HepG2 (cell line): ENCODE results near the gene KRT12. TPM values are rescaled to one million over a fixed set of nuclear protein-coding genes. Genes with fewer than 3 reads are reported as not detected.
A peak's percentile ranks its signal among the peaks of the same experiment; 100 is the strongest.

Experiments used
- ADNP ChIP-seq: sonication (generic); formaldehyde crosslinking; IDR thresholded peaks from 2 replicates; pipeline ENCODE4 v1.4.0; 2020; ENCODE audit warnings: missing genetic modification reagents
- CERS6 ChIP-seq: sonication (generic); formaldehyde crosslinking; IDR thresholded peaks from 2 replicates; pipeline ENCODE4 v1.5.0; 2020; ENCODE audit warnings: missing genetic modification reagents
- DMAP1 ChIP-seq: IDR thresholded peaks from 2 replicates; pipeline ENCODE4 v1.6.1; 2016
- DPF2 ChIP-seq: sonication (generic); formaldehyde crosslinking; IDR thresholded peaks from 2 replicates; pipeline ENCODE4 v1.4.0; 2020; ENCODE audit warnings: mild to moderate bottlenecking, low read depth, missing genetic modification reagents, borderline replicate concordance
- ETV6 ChIP-seq: sonication (generic); formaldehyde crosslinking; conservative IDR thresholded peaks from 2 replicates; pipeline ENCODE4 v1.4.0; 2020; ENCODE audit warnings: missing genetic modification reagents
- GTF3A ChIP-seq: sonication (generic); formaldehyde crosslinking; conservative IDR thresholded peaks from 2 replicates; pipeline ENCODE4 v1.4.0; 2020; ENCODE audit warnings: mild to moderate bottlenecking, missing genetic modification reagents
- GZF1 ChIP-seq: sonication (generic); formaldehyde crosslinking; IDR thresholded peaks from 2 replicates; pipeline ENCODE4 v1.5.1; 2020; ENCODE audit warnings: mild to moderate bottlenecking, missing genetic modification reagents
- IKZF4 ChIP-seq: sonication (generic); formaldehyde crosslinking; IDR thresholded peaks from 2 replicates; pipeline ENCODE4 v1.5.1; 2020; ENCODE audit warnings: borderline replicate concordance, mild to moderate bottlenecking, low read depth, missing genetic modification reagents; ENCODE audit errors: not compliant biosample characterization
- ISX ChIP-seq: sonication (generic); formaldehyde crosslinking; conservative IDR thresholded peaks from 2 replicates; pipeline ENCODE4 v1.5.0; 2020; ENCODE audit warnings: missing genetic modification reagents
- JUND ChIP-seq: sonication (generic); formaldehyde crosslinking; IDR thresholded peaks from 2 replicates; pipeline ENCODE4 v1.8.0; 2022; ENCODE audit warnings: mild to moderate bottlenecking, missing genetic modification reagents
- MLX ChIP-seq: IDR thresholded peaks from 2 replicates; pipeline ENCODE4 v1.6.1; 2016
- MTA3 ChIP-seq: sonication (generic); formaldehyde crosslinking; IDR thresholded peaks from 2 replicates; pipeline ENCODE4 v1.4.0; 2020; ENCODE audit warnings: missing genetic modification reagents
- NFRKB ChIP-seq: fragments of 450-650 bp; IDR thresholded peaks from 2 replicates; pipeline ENCODE4 v1.6.1; 2017
- ONECUT2 ChIP-seq: sonication (generic); formaldehyde crosslinking; IDR thresholded peaks from 2 replicates; pipeline ENCODE4 v1.4.0; 2020; ENCODE audit warnings: missing genetic modification reagents
- RFXANK ChIP-seq: IDR thresholded peaks from 2 replicates; pipeline ENCODE4 v1.6.1; 2016
- SP5 ChIP-seq: IDR thresholded peaks from 2 replicates; pipeline ENCODE4 v1.6.1; 2016; ENCODE audit warnings: low read depth, borderline replicate concordance
- TFDP1 ChIP-seq: IDR thresholded peaks from 2 replicates; pipeline ENCODE4 v1.6.1; 2016; ENCODE audit warnings: missing compliant biosample characterization, missing genetic modification reagents, borderline replicate concordance
- TRIM24 ChIP-seq: sonication (generic); formaldehyde crosslinking; IDR thresholded peaks from 2 replicates; pipeline ENCODE4 v1.8.0; 2022; ENCODE audit warnings: mild to moderate bottlenecking, missing genetic modification reagents
- WIZ ChIP-seq: sonication (generic); formaldehyde crosslinking; IDR thresholded peaks from 2 replicates; pipeline ENCODE4 v1.5.1; 2020; ENCODE audit warnings: mild to moderate bottlenecking, missing genetic modification reagents
- ZBTB14 ChIP-seq: sonication (generic); formaldehyde crosslinking; IDR thresholded peaks from 2 replicates; pipeline ENCODE4 v1.4.0; 2020; ENCODE audit warnings: missing genetic modification reagents
- ZBTB20 ChIP-seq: sonication (generic); formaldehyde crosslinking; IDR thresholded peaks from 2 replicates; pipeline ENCODE4 v1.8.1; 2023; ENCODE audit warnings: missing genetic modification reagents, low read depth, mild to moderate bottlenecking, borderline replicate concordance
- ZBTB39 ChIP-seq: sonication (generic); formaldehyde crosslinking; IDR thresholded peaks from 2 replicates; pipeline ENCODE4 v1.5.0; 2020; ENCODE audit warnings: missing genetic modification reagents
- ZFP36L1 ChIP-seq: sonication (generic); formaldehyde crosslinking; IDR thresholded peaks from 2 replicates; pipeline ENCODE4 v1.8.0; 2022; ENCODE audit warnings: mild to moderate bottlenecking, missing genetic modification reagents, moderate library complexity
- ZNF605 ChIP-seq: sonication (generic); formaldehyde crosslinking; IDR thresholded peaks from 2 replicates; pipeline ENCODE4 v1.8.0; 2022; ENCODE audit warnings: mild to moderate bottlenecking, missing genetic modification reagents
- ZNF772 ChIP-seq: sonication (generic); formaldehyde crosslinking; IDR thresholded peaks from 2 replicates; pipeline ENCODE4 v1.5.0; 2020; ENCODE audit warnings: mild to moderate bottlenecking, missing genetic modification reagents
- ZSCAN29 ChIP-seq: sonication (generic); formaldehyde crosslinking; conservative IDR thresholded peaks from 2 replicates; pipeline ENCODE4 v1.4.0; 2020; ENCODE audit warnings: mild to moderate bottlenecking, missing genetic modification reagents
- polyA plus RNA-seq, 8 experiments: library from polyadenylated mRNA; depleted of rRNA in 3 of 8; stranded (reverse) in 7 of 8; unstranded in 1 of 8; fragments of >200 nt; fragmentation: Illumina TruSeq in 4 of 8; extraction: Trizol in 4 of 8; gene quantifications; 2 replicates each; pipeline versions ENCODE4 v1.2.1 to v1.2.3, GENCODE V29; 2011 to 2016; ENCODE audit warnings: low read depth in 4 of 8, missing spikeins in 1 of 8, mixed read lengths in 1 of 8; ENCODE audit not compliant: insufficient read depth in 1 of 8
- total RNA-seq, 5 experiments: library from RNA; depleted of rRNA; stranded (reverse); fragments of >200 nt; fragmentation: Illumina TruSeq; extraction: Trizol; gene quantifications; 2 replicates each; pipeline ENCODE4 v1.2.3, GENCODE V29; 2016; ENCODE audit warnings: low read depth in 1 of 5

KRT12 gene
- total and polyA plus RNA-seq, 2 of the 13 experiments (the other 11 are each of a cell fraction or from before 2014, with no cell fraction given): 0.07 to 0.09 TPM

GRCh38 chr17:40818733-40819527 lies 48.1 kb downstream of the KRT12 start (continued):
- TF ChIP-seq DPF2 (CRISPR knock-in tag) (no peak), SP5 (no peak), WIZ (no peak), JUND (CRISPR knock-in tag) (no peak), ZSCAN29 (no peak), GZF1 (no peak), ONECUT2 (CRISPR knock-in tag) (no peak), ETV6 (0 out of 2 replicates have a peak, but pooled peaks have one; percentile 34), RFXANK (CRISPR knock-in tag) (0 out of 2 replicates have a peak, but pooled peaks have one; percentile 22), IKZF4 (peak; percentile 54), ADNP (CRISPR knock-in tag) (no peak), NFRKB (no peak), ISX (CRISPR knock-in tag) (no peak), ZNF772 (CRISPR knock-in tag) (no peak; the same call in 1 of the 2 replicates), CERS6 (CRISPR knock-in tag) (no peak), DMAP1 (peak; percentile 34; the same call in 1 of the 2 replicates), GTF3A (no peak), TFDP1 (CRISPR knock-in tag) (no peak), ZNF605 (CRISPR knock-in tag) (peak; percentile 25; the same call in 1 of the 2 replicates), ZBTB14 (CRISPR knock-in tag) (no peak), MTA3 (CRISPR knock-in tag) (no peak), TRIM24 (CRISPR knock-in tag) (no peak), ZFP36L1 (CRISPR knock-in tag) (0 out of 2 replicates have a peak, but pooled peaks have one; percentile 42), ZBTB20 (CRISPR knock-in tag) (no peak), ZBTB39 (no peak), MLX (no peak)
